ENCODE measurements around the gene THSD7A. TPM values are rescaled to one million over a fixed set of nuclear protein-coding genes. Genes with fewer than 3 reads are reported as not detected.

THSD7A gene
- total and polyA plus RNA-seq, 2 of the 8 experiments (the other 6 are each of a cell fraction or from before 2014, with no cell fraction given): 0.44 to 1.2 TPM

GRCh38 chr7:11373546-11374142 lies 458.4 kb downstream of the THSD7A start:
- Histone ChIP-seq H3K23me2 (ENCODE audit: low read depth, low read length) (no peaks in the 10 kb centered on the region), H3K79me2 (ENCODE audit: control insufficient read depth in 1 of 2, insufficient read depth in 2 of 2, low read length in 2 of 2) (no peaks in the 10 kb centered on the region), H3K9ac (replicated peaks in 1 of 4; ENCODE audit: extremely low read depth in 1 of 4, low read depth in 3 of 4, low read length in 3 of 4) (no peak overlapping the region), H3K27ac (ENCODE audit: low read depth, low read length) (no peak overlapping the region), H3K14ac (ENCODE audit: insufficient read length) (no peak overlapping the region), H4K20me1 (replicated peaks in 1 of 2; ENCODE audit: control insufficient read depth in 1 of 2, insufficient read depth in 2 of 2, low read length in 2 of 2) (no peaks in the 10 kb centered on the region), H2AFZ (ENCODE audit: low read length) (no peak overlapping the region), H2BK15ac (ENCODE audit: low read length) (no peak overlapping the region), H2BK5ac (ENCODE audit: low read depth, low read length) (no peak overlapping the region), H2BK120ac (replicated peaks; ENCODE audit: low read depth, low read length) (no peak overlapping the region), H4K91ac (replicated peaks; ENCODE audit: insufficient read length, low read length) (no peak overlapping the region), H3K56ac (replicated peaks; ENCODE audit: insufficient read length, low read depth, low read length) (no peak overlapping the region), H3K4me3 (ENCODE audit: extremely low read depth in 1 of 4, insufficient read depth in 2 of 4, low read depth in 3 of 4, low read length in 4 of 4) (no peak overlapping the region), H3K18ac (ENCODE audit: extremely low read depth, low read length) (no peak overlapping the region), H3K27me3 (replicated peaks in 1 of 4; ENCODE audit: control insufficient read depth in 3 of 4, extremely low read depth in 1 of 4, insufficient read depth in 3 of 4, low read length in 3 of 4) (no peaks in the 10 kb centered on the region), H4K5ac (ENCODE audit: insufficient read length, low read depth, low read length) (no peak overlapping the region), H3K4me2 (ENCODE audit: insufficient read depth in 1 of 2, low read depth in 2 of 2, low read length in 2 of 2) (no peak overlapping the region), H2AK5ac (ENCODE audit: low read depth, low read length) (no peak overlapping the region), H3K4me1 (replicated peaks in 1 of 4; ENCODE audit: control insufficient read depth in 3 of 4, insufficient read depth in 4 of 4, low read length in 3 of 4) (no peaks in the 10 kb centered on the region), H3K4ac (replicated peaks; ENCODE audit: insufficient read length, low read depth, low read length) (no peak overlapping the region), H4K8ac (ENCODE audit: extremely low read depth, insufficient read depth, low read length) (no peak overlapping the region), H2BK12ac (ENCODE audit: low read depth, low read length) (no peak overlapping the region), H2BK20ac (ENCODE audit: low read length) (no peak overlapping the region), H3K36me3 (ENCODE audit: control insufficient read depth in 2 of 4, insufficient read depth in 4 of 4, low read length in 3 of 4) (no peaks in the 10 kb centered on the region), H3K9me3 (ENCODE audit: insufficient read depth in 2 of 2, low read depth in 1 of 2, low read length in 1 of 2) (no peaks in the 10 kb centered on the region), H3K79me1 (ENCODE audit: low read depth, low read length) (no peaks in the 10 kb centered on the region), H3K23ac (ENCODE audit: insufficient read length) (no peak overlapping the region)
- no peak for DNase-seq (ENCODE audit: low read depth in 1 of 2, low spot score in 2 of 2)
- FAIRE-seq: peak; percentile 50
- ChIA-PET CTCF (ENCODE audit: partially characterized antibody) (interaction anchor here (0.6 to 2.5 kb wide), 12 partner anchors 8 to 1064 kb away, joined by 3 to 6 read pairs (median 3); no protein-coding TSS in a partner anchor), POLR2A (ENCODE audit: partially characterized antibody) (no interaction called here)
- WGBS, 2 experiments (ENCODE audit: extremely low coverage in 1 of 2, insufficient coverage in 1 of 2, insufficient read length in 1 of 2, insufficient replicate concordance in 2 of 2, low coverage in 1 of 2, low lambda C conversion rate in 2 of 2, missing lambda C conversion rate in 1 of 2): 65% methylated on average over 2 of the region's 2 CpGs; no CpG with 5 or more reads in 1 of the 2 experiments
- TF ChIP-seq RAD21 (IDR thresholded peaks at IDR 0.05 in 1 of 2, conservative IDR thresholded peaks at IDR 0.05 in 1 of 2; ENCODE audit: low read depth in 2 of 2, low read length in 2 of 2) (peak in 1 of 2 experiments; percentile 60; a peak in 3 of 4 replicates), CHD1 (IDR thresholded peaks at IDR 0.05; ENCODE audit: low read depth, low read length) (no peak), NRF1 (IDR thresholded peaks at IDR 0.05; ENCODE audit: low read depth, low read length) (no peak), CHD2 (IDR thresholded peaks at IDR 0.05; ENCODE audit: low read length) (no peak), SIRT6 (IDR thresholded peaks at IDR 0.05; ENCODE audit: low read length) (no peak), MAFK (IDR thresholded peaks at IDR 0.05; ENCODE audit: low read depth, low read length) (no peak), EZH2 (IDR thresholded peaks at IDR 0.05; ENCODE audit: low read depth, low read length, severe bottlenecking) (no peak), CTCF (IDR thresholded peaks at IDR 0.05; ENCODE audit: control extremely low read depth in 1 of 3, insufficient read depth in 1 of 3, low read depth in 1 of 3, low read length in 3 of 3) (peak in 2 of 3 experiments; percentile 3 to 56; a peak in 2 of 4 replicates), EP300 (IDR thresholded peaks at IDR 0.05; ENCODE audit: borderline replicate concordance in 1 of 2, low read depth in 2 of 2, low read length in 2 of 2) (no peak), SP4 (IDR thresholded peaks at IDR 0.05; ENCODE audit: low read length) (no peak), TCF12 (IDR thresholded peaks at IDR 0.05; ENCODE audit: low read depth, low read length) (no peak)

Measured in H1 (cell line).